Thymus (tissue), 11 donors: ENCODE results near the gene ECHS1. TPM values are rescaled to one million over a fixed set of nuclear protein-coding genes. Genes with fewer than 3 reads are reported as not detected.
"Not testable (repeated sequence)": the region's sequence is repeated elsewhere in the genome, so short reads cannot be mapped to it uniquely, and the experiment has no call there.

Experiments
- DNase-seq, 9 donors: peaks; one replicate each; pipeline ENCODE4 v3.0.0-alpha.2; 2013; ENCODE audit warnings: low spot score in 9 of 9, low read depth in 6 of 9, missing footprints in 1 of 9
- H3K27ac ChIP-seq, 2 donors: one replicate each; pipeline ENCODE4 v1.5.1; 2013; ENCODE audit warnings: control low read depth in 1 of 2, low read depth in 1 of 2, low read length in 1 of 2, mild to moderate bottlenecking in 1 of 2, moderate library complexity in 1 of 2
- H3K27me3 ChIP-seq, 2 donors: one replicate each; pipeline ENCODE4 v1.5.1; 2013; ENCODE audit warnings: low read length in 1 of 2; ENCODE audit not compliant: control insufficient read depth in 2 of 2, insufficient read depth in 1 of 2
- H3K36me3 ChIP-seq, 2 donors: one replicate each; pipeline ENCODE4 v1.5.1; 2013; ENCODE audit warnings: low read length in 1 of 2, mild to moderate bottlenecking in 1 of 2, moderate library complexity in 1 of 2; ENCODE audit not compliant: control insufficient read depth in 2 of 2, insufficient read depth in 2 of 2
- H3K4me1 ChIP-seq, 2 donors: one replicate each; pipeline ENCODE4 v1.5.1; 2013; ENCODE audit warnings: low read length in 2 of 2; ENCODE audit not compliant: control insufficient read depth in 2 of 2, insufficient read depth in 2 of 2
- H3K4me3 ChIP-seq, 2 donors: one replicate each; pipeline ENCODE4 v1.5.1; 2013; ENCODE audit warnings: low read length in 2 of 2, control low read depth in 1 of 2, mild to moderate bottlenecking in 1 of 2
- H3K9me3 ChIP-seq, 2 donors: one replicate each; pipeline ENCODE4 v1.5.1; 2013; ENCODE audit warnings: low read length in 1 of 2, mild to moderate bottlenecking in 1 of 2; ENCODE audit not compliant: control insufficient read depth in 2 of 2, insufficient read depth in 1 of 2
- WGBS: extraction: QIAGEN DNeasy Blood & Tissue Kit; methylation state at CpG from one replicate; pipeline ENCODE4 v1.1.7; 2013; 5-methylcytosine and 5-hydroxymethylcytosine counted together
- polyA plus RNA-seq: library from polyadenylated mRNA; stranded (reverse); fragments of 200-250 nt; gene quantifications from one replicate; pipeline ENCODE4 v1.2.3, GENCODE V29; 2013
- total RNA-seq: library from RNA; stranded (reverse); fragments of 120-200 nt; gene quantifications from one replicate; pipeline ENCODE4 v1.2.4, GENCODE V29; 2013
- donor health status: healthy.

ECHS1 gene
- total and polyA plus RNA-seq, 2 donors = 39.8 to 54.9 TPM

DNA sequence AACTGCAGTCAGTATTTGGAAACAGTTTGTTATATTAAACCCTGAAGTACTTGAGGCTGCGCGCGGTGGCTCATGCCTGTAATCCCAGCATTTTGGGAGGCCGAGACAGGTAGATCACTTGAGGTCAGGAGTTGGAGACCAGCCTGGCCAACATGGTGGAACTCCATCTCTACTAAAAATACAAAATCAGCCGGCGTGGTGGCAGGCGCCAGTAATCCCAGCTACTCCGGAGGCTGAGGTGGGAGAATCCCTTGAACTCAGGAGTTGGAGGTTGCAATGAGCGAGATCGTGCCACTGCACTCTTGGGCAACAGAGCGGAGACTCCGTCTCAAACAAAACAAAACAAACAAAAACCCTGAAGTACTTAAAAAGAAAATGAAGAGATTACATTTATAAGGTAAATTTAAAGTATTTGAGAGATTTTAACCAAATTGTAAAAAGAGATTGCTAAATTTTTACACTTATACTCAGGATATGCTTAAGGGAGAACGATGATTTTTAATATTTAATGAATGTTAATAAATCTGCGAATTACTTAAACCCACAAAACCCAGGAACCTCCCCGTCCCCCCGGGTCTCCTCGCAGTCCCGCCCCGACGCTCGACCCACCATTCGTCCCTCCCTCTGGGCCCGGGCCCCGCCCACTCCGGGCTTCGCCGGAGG lies 20.4 kb upstream of the ECHS1 start:
- peaks cover 11 to 37% of the 10 kb centered on the region in 2 donors for H3K4me1 ChIP-seq

DNA sequence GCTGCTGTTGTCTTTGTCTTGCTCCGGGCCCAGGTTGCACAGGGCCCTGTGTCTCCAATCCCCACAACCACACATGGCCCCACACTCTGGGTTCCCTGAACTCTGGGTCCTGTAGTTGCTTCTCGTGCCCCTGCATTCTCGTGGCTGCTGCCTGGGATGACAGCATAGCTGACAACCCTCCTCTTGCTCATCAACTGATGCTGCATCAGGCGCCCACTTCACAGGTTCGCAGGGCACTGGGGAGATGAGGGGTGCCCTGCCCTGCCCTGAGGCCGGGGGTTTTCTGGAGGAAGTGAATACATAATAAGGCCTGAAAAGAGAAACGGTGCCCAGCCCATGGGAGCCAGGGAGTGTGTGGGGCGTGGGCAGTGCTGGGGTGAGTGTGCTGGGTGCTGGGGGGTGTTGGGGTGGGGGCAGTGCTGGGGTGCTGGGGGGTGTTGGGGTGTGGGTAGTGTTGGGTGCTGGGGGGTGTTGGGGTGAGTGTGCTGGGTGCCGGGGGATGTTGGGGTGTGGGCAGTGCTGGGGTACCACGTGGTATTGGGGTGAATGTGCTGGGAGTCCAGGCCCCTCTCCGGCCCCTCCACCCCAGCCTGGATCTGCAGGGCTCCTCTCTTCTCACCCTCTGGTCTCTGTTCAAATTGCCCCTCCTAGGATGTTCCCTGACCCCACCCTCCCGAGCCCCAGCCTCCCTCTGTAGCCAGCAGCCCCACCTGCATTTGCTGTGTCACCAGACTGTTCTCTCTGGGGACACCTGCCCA lies 18.8 kb upstream of the ECHS1 start:
- 95% methylated on average over 12 of the region's 12 CpGs for WGBS
- peaks cover 11 to 40% of the 10 kb centered on the region in 2 donors for H3K4me1 ChIP-seq
- peaks cover 11 to 13% of the 10 kb centered on the region in 2 donors for H3K36me3 ChIP-seq
- H3K4me3 ChIP-seq = no peak overlapping the region
- H3K27ac ChIP-seq = no peak overlapping the region
- no peaks in the 10 kb centered on the region for H3K9me3 ChIP-seq
- DNase-seq = no peak
- H3K27me3 ChIP-seq = no peaks in the 10 kb centered on the region

More for the DNA sequence above, 20.4 kb upstream of the ECHS1 start:
- Histone ChIP-seq H3K27ac (peak overlapping the region in 1 of 2 donors; percentile 38), H3K27me3 (no peaks in the 10 kb centered on the region), H3K9me3 (no peaks in the 10 kb centered on the region), H3K36me3 (peaks cover 18 to 21% of the 10 kb centered on the region in 2 donors), H3K4me3 (peak overlapping the region; percentile 74 to 87)
- DNase-seq = peak in 1 of 9 donors; percentile 61
- 39% methylated on average over 27 of the region's 27 CpGs for WGBS

DNA sequence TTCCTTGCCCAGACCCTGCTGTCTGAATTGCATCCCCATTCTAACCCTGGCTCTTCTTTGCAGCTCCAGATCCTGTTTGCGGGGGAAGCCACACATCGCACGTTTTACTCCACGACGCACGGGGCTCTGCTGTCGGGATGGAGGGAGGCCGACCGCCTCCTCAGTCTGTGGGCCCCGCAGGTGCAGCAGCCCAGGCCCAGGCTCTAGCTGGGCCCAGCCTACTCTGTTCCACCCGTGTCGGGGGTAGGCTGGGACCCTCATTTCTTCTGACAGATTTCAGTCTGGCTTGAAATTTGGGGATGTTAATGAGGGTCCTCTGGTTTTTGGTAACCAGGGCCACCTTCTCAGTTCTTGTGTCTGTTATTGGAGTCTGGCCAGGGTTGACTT lies 18.1 kb upstream of the ECHS1 start:
- Histone ChIP-seq H3K27ac (no peak overlapping the region), H3K36me3 (peaks cover 6 to 7% of the 10 kb centered on the region in 2 donors), H3K4me1 (peaks cover 11 to 40% of the 10 kb centered on the region in 2 donors), H3K27me3 (no peaks in the 10 kb centered on the region), H3K9me3 (no peaks in the 10 kb centered on the region), H3K4me3 (no peak overlapping the region)
- 98% methylated on average over 12 of the region's 12 CpGs for WGBS
- DNase-seq = no peak

DNA sequence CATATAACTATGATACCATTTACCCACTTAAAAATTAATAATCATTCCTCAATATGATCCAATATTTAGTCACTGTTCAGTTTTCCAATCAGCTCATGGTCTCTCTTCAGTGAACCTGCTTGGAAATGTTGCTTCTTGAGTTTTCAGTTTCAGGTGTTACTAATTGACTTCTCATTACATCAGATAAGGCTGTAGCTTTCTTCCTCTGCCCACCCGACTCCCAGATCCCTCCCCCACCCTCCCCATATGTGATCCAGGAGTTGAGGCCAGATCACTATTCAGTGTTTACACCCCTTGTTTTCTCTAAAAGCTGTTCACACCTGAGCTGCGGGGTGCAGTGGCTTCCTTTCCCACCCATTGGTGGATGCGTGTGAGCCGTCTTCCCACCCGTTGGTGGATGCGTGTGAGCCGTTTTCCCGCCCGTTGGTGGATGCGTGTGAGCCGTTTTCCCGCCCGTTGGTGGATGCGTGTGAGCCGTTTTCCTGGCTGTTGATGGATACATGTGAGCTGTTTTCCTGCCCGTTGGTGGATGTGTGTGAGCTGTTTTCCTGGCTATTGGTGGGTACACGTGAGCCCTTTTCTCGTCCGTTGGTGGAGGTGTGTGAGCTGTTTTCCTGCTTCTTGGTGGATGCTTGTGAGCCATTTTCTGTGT lies 17.6 kb upstream of the ECHS1 start:
- H3K9me3 ChIP-seq = no peaks in the 10 kb centered on the region
- no peak overlapping the region for H3K4me3 ChIP-seq
- DNase-seq = no peak
- 96% methylated on average over 19 of the region's 19 CpGs for WGBS
- no peaks in the 10 kb centered on the region for H3K27me3 ChIP-seq
- H3K36me3 ChIP-seq = peaks cover under 1 to 2% of the 10 kb centered on the region in 2 donors
- H3K27ac ChIP-seq = peak overlapping the region; percentile 15 to 81
- peaks cover 11 to 40% of the 10 kb centered on the region in 2 donors for H3K4me1 ChIP-seq

DNA sequence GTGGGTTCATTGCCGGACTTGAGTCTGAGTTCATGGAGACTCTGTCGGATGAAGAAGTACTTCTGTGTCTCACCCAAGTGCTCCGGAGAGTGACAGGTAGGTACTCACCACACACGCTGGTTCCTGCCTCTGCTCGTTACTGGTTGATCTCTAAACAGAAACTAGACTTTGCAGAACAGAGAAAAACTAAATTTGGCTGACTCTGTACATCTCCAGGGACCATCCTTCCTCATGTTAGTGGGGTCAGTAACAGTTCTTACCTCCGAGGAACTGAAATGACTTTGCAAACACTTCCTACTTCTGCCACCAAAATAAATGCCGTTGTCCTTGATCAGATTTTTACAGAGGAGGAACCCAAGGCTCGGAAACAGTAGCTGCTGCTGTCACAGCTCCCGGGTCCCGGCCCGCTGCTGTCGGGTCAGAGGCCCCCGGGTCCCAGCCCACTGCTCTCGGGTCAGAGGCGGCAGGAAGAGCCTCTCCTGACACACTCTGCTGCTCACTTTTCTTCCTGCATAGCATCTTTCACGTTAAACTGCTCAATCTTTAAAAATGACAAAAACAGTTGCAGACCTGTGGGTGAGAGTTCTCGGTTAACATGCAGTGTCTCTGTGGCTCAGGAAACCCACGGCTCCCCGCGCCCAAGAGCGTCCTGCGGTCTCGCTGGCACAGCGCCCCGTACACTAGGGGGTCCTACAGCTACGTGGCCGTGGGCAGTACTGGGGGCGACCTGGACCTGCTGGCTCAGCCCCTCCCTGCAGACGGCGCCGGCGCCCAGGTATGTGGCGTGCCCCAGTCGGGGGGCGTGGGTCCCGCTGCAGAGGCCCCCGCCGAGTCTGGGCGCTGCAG lies 16.0 kb upstream of the ECHS1 start:
- Histone ChIP-seq H3K9me3 (no peaks in the 10 kb centered on the region), H3K36me3 (no peaks in the 10 kb centered on the region), H3K4me1 (peaks cover 8 to 32% of the 10 kb centered on the region in 2 donors), H3K4me3 (peak overlapping the region; percentile 30 to 40), H3K27me3 (no peaks in the 10 kb centered on the region), H3K27ac (peak overlapping the region; percentile 81 to 97)
- DNase-seq = peak in 5 of 9 donors; percentile 34 to 70 (median 39)
- 44% methylated on average over 39 of the region's 39 CpGs for WGBS

DNA sequence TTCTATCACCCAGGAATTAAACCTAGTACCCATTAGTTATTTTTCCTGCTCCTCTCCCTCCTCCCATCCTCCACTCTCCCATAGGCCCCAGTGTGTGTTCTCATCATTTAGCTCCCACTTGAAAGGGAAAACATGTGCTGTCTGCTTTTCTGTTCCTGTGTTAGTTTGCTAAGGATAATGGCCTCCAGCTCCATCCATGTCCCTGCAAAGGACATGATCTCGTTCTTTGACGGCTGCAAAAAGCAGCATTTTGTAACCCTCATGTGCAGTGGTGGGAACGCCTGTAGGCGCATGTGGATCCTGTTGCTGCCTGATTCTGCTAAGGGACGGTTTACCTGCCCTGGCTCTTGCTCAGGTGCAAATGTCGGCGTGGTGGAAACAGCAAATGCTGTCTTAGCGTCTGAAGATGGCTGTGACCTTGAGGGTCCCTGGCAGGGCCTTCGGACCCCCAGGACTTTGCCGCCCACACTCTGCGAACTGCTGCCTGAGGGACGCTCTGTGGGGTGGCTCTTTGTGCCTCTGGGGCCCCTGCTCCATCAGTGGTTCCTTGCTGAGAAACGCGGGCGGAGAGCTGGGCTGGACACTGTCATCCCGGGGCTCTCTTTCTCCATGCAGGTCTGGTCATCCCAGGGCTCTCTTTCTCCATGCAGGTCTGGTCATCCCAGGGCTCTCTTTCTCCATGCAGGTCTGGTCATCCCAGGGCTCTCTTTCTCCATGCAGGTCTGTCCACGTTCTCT lies 15.2 kb upstream of the ECHS1 start:
- Histone ChIP-seq H3K36me3 (no peaks in the 10 kb centered on the region), H3K27me3 (no peaks in the 10 kb centered on the region), H3K4me1 (peaks cover 8 to 28% of the 10 kb centered on the region in 2 donors), H3K4me3 (peak overlapping the region in 1 of 2 donors; percentile 40), H3K27ac (peak overlapping the region; percentile 81 to 97), H3K9me3 (no peaks in the 10 kb centered on the region)
- no peak for DNase-seq
- 91% methylated on average over 17 of the region's 17 CpGs for WGBS

DNA sequence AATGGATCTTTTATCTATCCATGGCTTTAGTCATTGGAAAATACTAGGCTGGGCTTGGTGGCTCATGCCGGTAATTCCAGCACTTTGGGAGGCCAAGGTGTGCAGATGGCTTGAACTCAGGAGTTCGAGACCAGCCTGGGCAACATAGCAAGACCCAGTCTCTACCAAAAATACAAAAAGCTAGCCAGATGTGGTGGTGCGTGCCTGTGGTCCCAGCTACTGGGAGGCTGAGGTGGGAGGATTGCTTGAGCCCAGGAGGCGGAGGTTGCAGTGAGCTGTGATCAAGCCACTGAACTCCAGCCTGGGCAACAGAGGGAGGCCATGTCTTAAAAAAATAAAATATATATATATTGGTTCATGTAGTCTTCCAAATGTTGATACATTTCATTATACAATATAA lies 13.8 kb upstream of the ECHS1 start:
- not testable (repeated sequence) for H3K4me3 ChIP-seq, H3K9me3 ChIP-seq, H3K27me3 ChIP-seq, H3K36me3 ChIP-seq, H3K27ac ChIP-seq, DNase-seq
- WGBS = 98% methylated on average over 4 of the region's 4 CpGs
- peaks cover 8 to 28% of the 10 kb centered on the region in 2 donors for H3K4me1 ChIP-seq

DNA sequence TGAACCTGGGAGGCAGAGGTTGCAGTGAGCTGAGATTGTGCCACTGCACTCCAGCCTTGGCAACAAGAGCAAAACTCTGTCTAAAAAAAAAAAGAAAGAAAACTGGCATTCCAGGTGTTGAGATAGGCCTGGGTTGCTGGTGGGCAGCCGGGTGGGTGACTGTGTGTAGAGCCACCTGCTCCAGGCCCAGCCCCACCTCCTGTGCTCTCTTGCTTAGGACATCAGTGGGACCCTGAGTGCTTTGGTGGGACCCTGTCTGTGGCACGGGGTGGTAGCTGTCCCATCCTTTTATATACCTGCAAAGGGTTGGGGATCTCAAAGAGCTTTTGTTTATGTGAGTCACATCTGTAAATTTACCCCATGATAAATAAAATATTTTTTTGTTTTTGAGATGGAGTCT lies 12.1 kb upstream of the ECHS1 start:
- no peak overlapping the region for H3K27ac ChIP-seq
- no peaks in the 10 kb centered on the region for H3K9me3 ChIP-seq
- 96% methylated on average over 2 of the region's 2 CpGs for WGBS
- H3K36me3 ChIP-seq = no peaks in the 10 kb centered on the region
- no peak overlapping the region for H3K4me3 ChIP-seq
- no peak for DNase-seq
- peaks cover 2 to 12% of the 10 kb centered on the region in 2 donors for H3K27me3 ChIP-seq
- H3K4me1 ChIP-seq = peaks cover 8 to 18% of the 10 kb centered on the region in 2 donors
